GM12878 (cell line): ENCODE data around the gene RPL35A. TPM values are rescaled to one million over a fixed set of nuclear protein-coding genes. Genes with fewer than 3 reads are reported as not detected.

ENCODE experiments used
- ATAC-seq: fragments of 200-7000 bp; cut with Tn5 transposase; 3 replicates; pipeline ENCODE4 v1.9.1; 2020; ENCODE audit warnings: mild to moderate bottlenecking, moderate library complexity
- BruUV-seq: library from RNA; stranded (reverse); fragments of 400-500 nt; replicated peaks from 2 replicates; lab custom pipeline; 2021; lab: Mats Ljungman, UMichigan
- CTCF ChIA-PET: fragments of 300-600 bp; sonication (Branson Sonifier 250); formaldehyde crosslinking; extraction: SDS; loops from one replicate; lab custom pipeline; 2021; ENCODE audit warnings: inconsistent platforms; lab: Yijun Ruan, JAX
- POLR2A ChIA-PET: fragments of 350-600 bp; formaldehyde crosslinking; extraction: SDS; loops from one replicate; lab custom pipeline; 2021; ENCODE audit warnings: inconsistent platforms; lab: Charles Lee
- RAD21 ChIA-PET: fragments of 300-600 bp; sonication (Branson Sonifier 250); formaldehyde crosslinking; loops from one replicate; lab custom pipeline; 2023; ENCODE audit warnings: antibody characterized with exemption; ENCODE audit not compliant: unreplicated experiment; lab: Charles Lee
- SMC1A ChIA-PET: fragments of 300-600 bp; sonication (Branson Sonifier 250); formaldehyde crosslinking; loops from one replicate; lab custom pipeline; 2023; ENCODE audit not compliant: unreplicated experiment, uncharacterized antibody; lab: Charles Lee
- DNase-seq: peaks from one replicate; pipeline ENCODE4 v3.0.0-alpha.2; 2011; ENCODE audit warnings: low read depth, low spot score
- FAIRE-seq: peaks from 3 replicates; lab custom pipeline; 2011; peaks lifted over from hg19 to GRCh38; lab: Jason Lieb, UNC
- H2AFZ ChIP-seq: 2 replicates; pipeline ENCODE4 v1.6.0; 2011; ENCODE audit warnings: low read depth, low read length, control low read depth; ENCODE audit not compliant: control insufficient read depth
- H3K27ac ChIP-seq: 2 replicates; pipeline ENCODE4 v1.5.1; 2011; ENCODE audit warnings: control low read depth; ENCODE audit not compliant: control insufficient read depth, insufficient read depth
- H3K27me3 ChIP-seq, 2 experiments: replicated peaks in 1 of 2; 2 replicates each; pipeline versions ENCODE4 v1.6.0 to v1.6.1; 2011; ENCODE audit warnings: low read length in 1 of 2; ENCODE audit not compliant: control insufficient read depth in 2 of 2, insufficient read depth in 2 of 2
- H3K36me3 ChIP-seq, 2 experiments: 2 replicates each; pipeline ENCODE4 v1.5.1; 2011; ENCODE audit warnings: low read length in 1 of 2; ENCODE audit not compliant: control insufficient read depth in 2 of 2, insufficient read depth in 2 of 2
- H3K4me1 ChIP-seq: 2 replicates; pipeline ENCODE4 v1.6.1; 2011; ENCODE audit warnings: mild to moderate bottlenecking, low read length, moderate library complexity, mixed read lengths; ENCODE audit not compliant: control insufficient read depth, insufficient read depth
- H3K4me2 ChIP-seq: 2 replicates; pipeline ENCODE4 v1.6.0; 2011; ENCODE audit warnings: control low read depth; ENCODE audit not compliant: control insufficient read depth, insufficient read depth
- H3K4me3 ChIP-seq: fragments of 200-600 bp; sonication (generic); 2 replicates; pipeline ENCODE4 v1.5.1; 2016
- H3K79me2 ChIP-seq: 2 replicates; pipeline ENCODE4 v1.6.0; 2011; ENCODE audit warnings: low read length; ENCODE audit not compliant: control insufficient read depth, insufficient read depth
- H3K9ac ChIP-seq: 2 replicates; pipeline ENCODE4 v1.8.0; 2011; ENCODE audit warnings: low read length, control low read depth, mixed read lengths; ENCODE audit not compliant: control insufficient read depth, insufficient read depth
- H3K9me3 ChIP-seq: replicated peaks from 3 replicates; pipeline ENCODE4 v1.5.1; 2011; ENCODE audit warnings: mild to moderate bottlenecking, low read length; ENCODE audit not compliant: control insufficient read depth, insufficient read depth
- H4K20me1 ChIP-seq: 2 replicates; pipeline ENCODE4 v1.6.0; 2011; ENCODE audit not compliant: control insufficient read depth, insufficient read depth
- KDM1A ChIP-seq: fragments of 200-600 bp; sonication (generic); IDR thresholded peaks from 2 replicates; pipeline ENCODE4 v1.6.1; 2016; ENCODE audit warnings: borderline replicate concordance
- PRDM15 ChIP-seq: fragments of 450-650 bp; formaldehyde crosslinking; IDR thresholded peaks from 2 replicates; pipeline ENCODE4 v1.4.0; 2020; ENCODE audit warnings: mild to moderate bottlenecking, moderate library complexity
- RAD51 ChIP-seq: fragments of 450-650 bp; IDR thresholded peaks from 2 replicates; pipeline ENCODE4 v1.6.1; 2016; ENCODE audit warnings: moderate library complexity, mild to moderate bottlenecking, inconsistent platforms
- ZNF24 ChIP-seq: fragments of 450-650 bp; IDR thresholded peaks from 2 replicates; pipeline ENCODE4 v1.6.1; 2017; ENCODE audit warnings: antibody characterized with exemption, mild to moderate bottlenecking
- WGBS: methylation state at CpG from one replicate; pipeline ENCODE4 v1.1.6; 2016; ENCODE audit warnings: low lambda C conversion rate; ENCODE audit not compliant: insufficient replicate concordance, insufficient coverage; ENCODE audit errors: missing lambda C conversion rate; 5-methylcytosine and 5-hydroxymethylcytosine counted together
- in situ Hi-C: fragments of 300-500 bp; cut with MboI; formaldehyde crosslinking; loops from 9 replicates; pipeline ENCODE4 v1.14.3; 2018; ENCODE audit warnings: mixed read lengths
- intact Hi-C: fragments of 100-400 bp; cut with micrococcal nuclease; formaldehyde crosslinking; loops from one replicate; pipeline ENCODE4 v1.14.2; 2022; ENCODE audit not compliant: unreplicated experiment
- polyA plus RNA-seq, 11 experiments: library from polyadenylated mRNA; depleted of rRNA in 4 of 11; unstranded in 6 of 11; stranded (reverse) in 5 of 11; fragments of >200 nt; fragmentation: Nextera tagmentation in 4 of 11; fragmentation: Illumina TruSeq in 1 of 11; extraction: Ambion mirVana in 4 of 11; extraction: Trizol in 1 of 11; gene quantifications; 1 replicate in 1 of 11; 2 replicates in 10 of 11; pipeline versions ENCODE4 v1.2.1 to v1.2.3, GENCODE V29; 2011 to 2016; ENCODE audit warnings: inconsistent platforms in 2 of 11, missing spikeins in 2 of 11, low read depth in 1 of 11
- total RNA-seq, 4 experiments: library from RNA; depleted of rRNA in 3 of 4; stranded (reverse); fragments of >200 nt in 3 of 4; fragmentation: Illumina TruSeq in 1 of 4; extraction: Trizol in 1 of 4; gene quantifications; 2 replicates each; pipeline versions ENCODE4 v1.2.1 to v1.2.3, GENCODE V29; 2013 to 2021
- TF ChIP-seq, protein P1 (sequence below): IDR thresholded peaks from 2 replicates; pipeline ENCODE4 v1.6.1; 2011; ENCODE audit warnings: borderline replicate concordance, low read depth, mild to moderate bottlenecking, moderate library complexity, low read length; ENCODE audit not compliant: insufficient read depth, poor library complexity, severe bottlenecking
- TF ChIP-seq, protein P2 (sequence below): fragments of 450-650 bp; IDR thresholded peaks from 2 replicates; pipeline ENCODE4 v1.6.1; 2017; ENCODE audit warnings: mild to moderate bottlenecking, moderate library complexity

RPL35A gene
- total and polyA plus RNA-seq, 10 of the 15 experiments (the other 5 are each of a cell fraction or from before 2014, with no cell fraction given), result 774 to 3,144 (median 1,843) TPM

DNA sequence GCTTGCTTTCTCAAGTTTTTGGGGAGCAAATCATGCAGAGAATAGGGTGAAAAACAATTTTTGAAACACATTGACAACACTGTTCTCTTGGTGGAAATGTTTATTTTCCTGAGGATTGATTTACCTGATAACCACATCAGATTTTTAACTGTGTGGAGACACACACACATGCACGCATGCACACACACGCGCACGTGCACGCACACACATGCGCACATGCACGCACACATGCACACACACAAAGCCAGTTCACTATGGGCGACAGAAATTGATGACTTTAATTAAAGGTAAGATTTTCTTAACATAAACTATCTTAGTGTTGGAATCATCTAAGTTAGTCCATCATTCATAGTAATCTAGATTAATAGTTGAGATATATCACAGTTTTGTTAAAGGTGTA lies 25.3 kb downstream of the RPL35A start:
- Histone ChIP-seq H3K4me1 (no peaks in the 10 kb centered on the region), H4K20me1 (no peaks in the 10 kb centered on the region), H3K27ac (no peak overlapping the region), H3K4me3 (no peak overlapping the region), H2AFZ (no peak overlapping the region), H3K9me3 (no peaks in the 10 kb centered on the region), H3K27me3 (no peaks in the 10 kb centered on the region), H3K4me2 (no peak overlapping the region), H3K79me2 (no peaks in the 10 kb centered on the region), H3K9ac (no peak overlapping the region), H3K36me3 (no peaks in the 10 kb centered on the region)
- ATAC-seq (no peak), DNase-seq (no peak), FAIRE-seq (no peak)
- WGBS, result 93% methylated on average over 8 of the region's 8 CpGs
- in situ Hi-C loops (no loop called here), intact Hi-C loops (no loop called here)
- CTCF ChIA-PET, result no interaction called here
- no TSS peak for BruUV-seq
- POLR2A ChIA-PET, result no interaction called here
- TF ChIP-seq RAD51 (no peak), KDM1A (no peak), ZNF24 (no peak), PRDM15 (CRISPR knock-in tag) (no peak)
- TF ChIP-seq, protein P1, sequence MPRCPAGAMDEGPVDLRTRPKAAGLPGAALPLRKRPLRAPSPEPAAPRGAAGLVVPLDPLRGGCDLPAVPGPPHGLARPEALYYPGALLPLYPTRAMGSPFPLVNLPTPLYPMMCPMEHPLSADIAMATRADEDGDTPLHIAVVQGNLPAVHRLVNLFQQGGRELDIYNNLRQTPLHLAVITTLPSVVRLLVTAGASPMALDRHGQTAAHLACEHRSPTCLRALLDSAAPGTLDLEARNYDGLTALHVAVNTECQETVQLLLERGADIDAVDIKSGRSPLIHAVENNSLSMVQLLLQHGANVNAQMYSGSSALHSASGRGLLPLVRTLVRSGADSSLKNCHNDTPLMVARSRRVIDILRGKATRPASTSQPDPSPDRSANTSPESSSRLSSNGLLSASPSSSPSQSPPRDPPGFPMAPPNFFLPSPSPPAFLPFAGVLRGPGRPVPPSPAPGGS, result peak; percentile 83
- TF ChIP-seq, protein P2, sequence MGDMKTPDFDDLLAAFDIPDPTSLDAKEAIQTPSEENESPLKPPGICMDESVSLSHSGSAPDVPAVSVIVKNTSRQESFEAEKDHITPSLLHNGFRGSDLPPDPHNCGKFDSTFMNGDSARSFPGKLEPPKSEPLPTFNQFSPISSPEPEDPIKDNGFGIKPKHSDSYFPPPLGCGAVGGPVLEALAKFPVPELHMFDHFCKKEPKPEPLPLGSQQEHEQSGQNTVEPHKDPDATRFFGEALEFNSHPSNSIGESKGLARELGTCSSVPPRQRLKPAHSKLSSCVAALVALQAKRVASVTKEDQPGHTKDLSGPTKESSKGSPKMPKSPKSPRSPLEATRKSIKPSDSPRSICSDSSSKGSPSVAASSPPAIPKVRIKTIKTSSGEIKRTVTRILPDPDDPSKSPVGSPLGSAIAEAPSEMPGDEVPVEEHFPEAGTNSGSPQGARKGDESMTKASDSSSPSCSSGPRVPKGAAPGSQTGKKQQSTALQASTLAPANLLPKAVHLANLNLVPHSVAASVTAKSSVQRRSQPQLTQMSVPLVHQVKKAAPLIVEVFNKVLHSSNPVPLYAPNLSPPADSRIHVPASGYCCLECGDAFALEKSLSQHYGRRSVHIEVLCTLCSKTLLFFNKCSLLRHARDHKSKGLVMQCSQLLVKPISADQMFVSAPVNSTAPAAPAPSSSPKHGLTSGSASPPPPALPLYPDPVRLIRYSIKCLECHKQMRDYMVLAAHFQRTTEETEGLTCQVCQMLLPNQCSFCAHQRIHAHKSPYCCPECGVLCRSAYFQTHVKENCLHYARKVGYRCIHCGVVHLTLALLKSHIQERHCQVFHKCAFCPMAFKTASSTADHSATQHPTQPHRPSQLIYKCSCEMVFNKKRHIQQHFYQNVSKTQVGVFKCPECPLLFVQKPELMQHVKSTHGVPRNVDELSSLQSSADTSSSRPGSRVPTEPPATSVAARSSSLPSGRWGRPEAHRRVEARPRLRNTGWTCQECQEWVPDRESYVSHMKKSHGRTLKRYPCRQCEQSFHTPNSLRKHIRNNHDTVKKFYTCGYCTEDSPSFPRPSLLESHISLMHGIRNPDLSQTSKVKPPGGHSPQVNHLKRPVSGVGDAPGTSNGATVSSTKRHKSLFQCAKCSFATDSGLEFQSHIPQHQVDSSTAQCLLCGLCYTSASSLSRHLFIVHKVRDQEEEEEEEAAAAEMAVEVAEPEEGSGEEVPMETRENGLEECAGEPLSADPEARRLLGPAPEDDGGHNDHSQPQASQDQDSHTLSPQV, result no peak
- RAD21 ChIA-PET, result no interaction called here
- SMC1A ChIA-PET, result interaction anchor here (1.4 kb wide), 1 partner anchor 10 kb away, joined by 3 read pairs; no protein-coding TSS in a partner anchor
